Tibial nerve (tissue), 4 donors: Measurements from ENCODE around the gene ARAP1. TPM values are rescaled to one million over a fixed set of nuclear protein-coding genes. Genes with fewer than 3 reads are reported as not detected.

Source experiments
- DNase-seq, 2 donors: peaks; one replicate each; pipeline ENCODE4 v3.0.0-alpha.2; 2019; ENCODE audit warnings: low spot score in 2 of 2
- H3K27ac ChIP-seq, 4 donors: fragments of 200-600 bp; sonication (generic) in 3 of 4; one replicate each; pipeline ENCODE4 v1.5.1; 2017 to 2019; ENCODE audit warnings: mild to moderate bottlenecking in 1 of 4
- H3K27me3 ChIP-seq, 2 donors: fragments of 200-600 bp; sonication (generic) in 1 of 2; one replicate each; pipeline versions ENCODE4 v1.5.1 to v1.6.0; 2017 to 2019
- H3K36me3 ChIP-seq, 3 donors: fragments of 200-600 bp; sonication (generic); one replicate each; pipeline ENCODE4 v1.5.1; 2018 to 2019
- H3K4me1 ChIP-seq, 4 donors: fragments of 200-600 bp; sonication (generic) in 3 of 4; one replicate each; pipeline ENCODE4 v1.5.1; 2017 to 2019
- H3K4me3 ChIP-seq, 4 donors: fragments of 200-600 bp; sonication (generic) in 3 of 4; one replicate each; pipeline ENCODE4 v1.5.1; 2017 to 2019; ENCODE audit warnings: mild to moderate bottlenecking in 1 of 4, moderate library complexity in 1 of 4
- H3K9me3 ChIP-seq, 4 donors: fragments of 200-600 bp; sonication (generic) in 3 of 4; one replicate each; pipeline ENCODE4 v1.5.1; 2017 to 2019
- EP300 ChIP-seq, 2 donors: sonication (generic); formaldehyde crosslinking; IDR thresholded peaks; one replicate each; pipeline ENCODE4 v1.6.1; 2017; ENCODE audit warnings: antibody characterized with exemption in 2 of 2, mild to moderate bottlenecking in 1 of 2
- POLR2A ChIP-seq, 2 donors: fragments of 450-650 bp; IDR thresholded peaks; one replicate each; pipeline ENCODE4 v1.6.1; 2017; ENCODE audit warnings: antibody characterized with exemption in 2 of 2, mild to moderate bottlenecking in 2 of 2, moderate library complexity in 2 of 2
- WGBS, 2 donors: methylation state at CpG; one replicate each; pipeline ENCODE4 v1.1.5; 2018; 5-methylcytosine and 5-hydroxymethylcytosine counted together
- total RNA-seq, 4 donors: library from RNA; depleted of rRNA; stranded (reverse); fragments of >200 nt; gene quantifications; one replicate each; pipeline ENCODE4 v1.1.0, GENCODE V29; 2016
- TF ChIP-seq, protein P1 (sequence below), 5 experiments: fragments of 200-600 bp in 3 of 5; fragments of 450-650 bp in 2 of 5; sonication (generic) in 3 of 5; IDR thresholded peaks; one replicate each; pipeline ENCODE4 v1.5.1; 2016 to 2019; ENCODE audit warnings: antibody characterized with exemption in 5 of 5, mild to moderate bottlenecking in 3 of 5, moderate library complexity in 2 of 5

The ARAP1 gene
- total RNA-seq, 4 donors from 2014 or later, result 104 to 151 (median 149) TPM

DNA sequence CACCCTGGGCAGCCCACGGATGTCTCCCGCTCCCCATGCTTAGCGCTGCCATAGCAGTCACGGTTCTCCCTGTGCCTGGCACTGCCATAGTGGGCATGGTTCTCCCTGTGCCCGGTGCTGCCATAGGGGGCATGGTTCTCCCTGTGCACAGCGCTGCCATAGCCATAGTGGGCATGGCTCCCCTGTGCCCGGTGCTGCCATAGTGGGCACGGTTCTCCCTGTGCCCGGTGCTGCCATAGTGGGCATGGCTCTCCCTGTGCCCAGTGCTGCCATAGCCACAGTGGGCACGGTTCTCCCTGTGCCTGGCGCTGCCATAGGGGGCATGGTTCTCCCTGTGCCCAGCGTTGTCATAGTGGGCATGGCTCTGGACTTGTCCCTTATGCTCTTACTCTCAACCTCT lies 19.9 kb upstream of the ARAP1 start:
- H3K27ac ChIP-seq, result no peak overlapping the region
- no peaks in the 10 kb centered on the region for H3K27me3 ChIP-seq
- TF ChIP-seq POLR2A (IDR thresholded peaks at IDR 0.05) (no peak), EP300 (IDR thresholded peaks at IDR 0.05) (no peak)
- TF ChIP-seq, protein P1, sequence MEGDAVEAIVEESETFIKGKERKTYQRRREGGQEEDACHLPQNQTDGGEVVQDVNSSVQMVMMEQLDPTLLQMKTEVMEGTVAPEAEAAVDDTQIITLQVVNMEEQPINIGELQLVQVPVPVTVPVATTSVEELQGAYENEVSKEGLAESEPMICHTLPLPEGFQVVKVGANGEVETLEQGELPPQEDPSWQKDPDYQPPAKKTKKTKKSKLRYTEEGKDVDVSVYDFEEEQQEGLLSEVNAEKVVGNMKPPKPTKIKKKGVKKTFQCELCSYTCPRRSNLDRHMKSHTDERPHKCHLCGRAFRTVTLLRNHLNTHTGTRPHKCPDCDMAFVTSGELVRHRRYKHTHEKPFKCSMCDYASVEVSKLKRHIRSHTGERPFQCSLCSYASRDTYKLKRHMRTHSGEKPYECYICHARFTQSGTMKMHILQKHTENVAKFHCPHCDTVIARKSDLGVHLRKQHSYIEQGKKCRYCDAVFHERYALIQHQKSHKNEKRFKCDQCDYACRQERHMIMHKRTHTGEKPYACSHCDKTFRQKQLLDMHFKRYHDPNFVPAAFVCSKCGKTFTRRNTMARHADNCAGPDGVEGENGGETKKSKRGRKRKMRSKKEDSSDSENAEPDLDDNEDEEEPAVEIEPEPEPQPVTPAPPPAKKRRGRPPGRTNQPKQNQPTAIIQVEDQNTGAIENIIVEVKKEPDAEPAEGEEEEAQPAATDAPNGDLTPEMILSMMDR (IDR thresholded peaks at IDR 0.05), result no peak
- no peaks in the 10 kb centered on the region for H3K9me3 ChIP-seq
- peaks cover 0 to 3% (median 0%) of the 10 kb centered on the region in 3 donors for H3K36me3 ChIP-seq
- 86 to 91% methylated on average over 8 to 12 of the region's 12 CpGs for WGBS, 2 donors
- no peak for DNase-seq
- peaks cover 0 to 19% (median 2%) of the 10 kb centered on the region in 4 donors for H3K4me1 ChIP-seq
- no peak overlapping the region for H3K4me3 ChIP-seq

DNA sequence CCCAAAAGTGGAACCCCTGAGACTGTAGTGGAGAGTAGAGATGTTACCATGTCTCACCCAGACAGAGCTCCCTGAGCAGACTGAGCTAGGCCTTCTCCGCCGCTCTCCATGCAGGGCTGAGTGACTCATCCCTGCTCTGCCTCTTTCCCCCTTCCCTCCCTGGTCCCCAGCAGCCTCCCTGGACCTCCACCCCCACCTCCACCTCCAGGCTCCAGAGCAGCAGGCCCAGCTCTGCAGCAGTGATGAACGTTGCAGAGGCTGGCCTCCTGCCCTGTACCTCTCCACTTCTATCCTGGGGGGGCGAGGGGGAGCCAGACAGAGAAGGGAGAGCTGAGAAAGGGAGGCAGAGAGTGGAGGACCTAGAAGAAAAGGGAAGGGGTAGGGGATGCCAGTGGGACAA lies 19.3 kb upstream of the ARAP1 start:
- H3K27ac ChIP-seq, result no peak overlapping the region
- DNase-seq, result no peak
- no peaks in the 10 kb centered on the region for H3K27me3 ChIP-seq
- peaks cover 0 to 16% (median 1%) of the 10 kb centered on the region in 4 donors for H3K4me1 ChIP-seq
- TF ChIP-seq POLR2A (IDR thresholded peaks at IDR 0.05) (no peak), EP300 (IDR thresholded peaks at IDR 0.05) (no peak)
- TF ChIP-seq, protein P1 (IDR thresholded peaks at IDR 0.05), result no peak
- H3K36me3 ChIP-seq, result peaks cover 0 to 3% (median 0%) of the 10 kb centered on the region in 3 donors
- WGBS, 2 donors, result 57 to 67% methylated on average over 4 of the region's 4 CpGs
- H3K9me3 ChIP-seq, result no peaks in the 10 kb centered on the region
- H3K4me3 ChIP-seq, result no peak overlapping the region

DNA sequence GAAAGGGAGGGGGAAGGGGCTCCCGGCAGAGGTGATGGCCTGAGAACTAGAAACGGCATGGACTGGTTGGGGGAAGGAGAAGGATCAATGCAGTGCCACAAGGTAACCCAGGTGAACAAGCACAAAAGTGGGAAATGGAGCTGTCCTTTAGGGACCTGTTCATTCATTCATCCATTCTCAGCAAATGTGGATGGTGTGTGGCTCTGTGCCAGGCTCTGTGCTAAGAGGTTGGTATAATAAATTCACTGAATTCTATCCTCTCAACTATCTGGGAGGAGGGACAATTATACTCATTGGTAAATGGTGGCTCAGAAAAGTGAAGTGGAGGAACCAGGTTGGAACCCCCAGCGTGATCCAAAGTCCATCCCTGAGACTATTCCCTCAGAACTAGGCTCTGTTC lies 18.6 kb upstream of the ARAP1 start:
- 88 to 92% methylated on average over 3 of the region's 3 CpGs for WGBS, 2 donors
- Histone ChIP-seq H3K27ac (no peak overlapping the region), H3K27me3 (no peaks in the 10 kb centered on the region), H3K4me1 (peaks cover 0 to 16% (median 1%) of the 10 kb centered on the region in 4 donors), H3K9me3 (no peaks in the 10 kb centered on the region), H3K4me3 (no peak overlapping the region), H3K36me3 (peaks cover 0 to 3% (median 0%) of the 10 kb centered on the region in 3 donors)
- TF ChIP-seq POLR2A (IDR thresholded peaks at IDR 0.05), result no peak
- no peak for TF ChIP-seq EP300 (IDR thresholded peaks at IDR 0.05)
- TF ChIP-seq, protein P1 (IDR thresholded peaks at IDR 0.05), result no peak
- DNase-seq, result no peak

DNA sequence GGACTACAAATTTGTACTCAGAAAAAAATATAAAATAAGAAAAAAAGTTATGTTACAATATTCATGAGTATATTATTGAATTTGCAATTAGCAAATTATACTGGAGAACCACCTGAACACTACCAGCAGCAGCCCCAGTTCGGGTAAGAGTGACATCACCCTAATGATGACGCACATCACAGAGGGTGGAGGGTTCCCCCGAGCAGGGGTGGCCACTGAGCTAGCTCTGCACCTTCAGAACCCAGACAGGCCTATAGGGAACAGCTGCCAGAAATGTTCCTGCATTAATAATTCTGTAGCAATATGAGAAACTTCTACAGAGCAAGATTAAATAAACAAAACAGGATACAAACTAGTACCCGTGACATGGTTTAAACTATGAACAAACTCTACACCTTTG lies 17.5 kb upstream of the ARAP1 start:
- TF ChIP-seq, protein P1 (IDR thresholded peaks at IDR 0.05), result no peak
- TF ChIP-seq EP300 (IDR thresholded peaks at IDR 0.05) (no peak), POLR2A (IDR thresholded peaks at IDR 0.05) (no peak)
- DNase-seq, result no peak
- H3K9me3 ChIP-seq, result no peaks in the 10 kb centered on the region
- peaks cover 0 to 16% (median 1%) of the 10 kb centered on the region in 4 donors for H3K4me1 ChIP-seq
- H3K27ac ChIP-seq, result no peak overlapping the region
- H3K36me3 ChIP-seq, result peaks cover 0 to 3% (median 0%) of the 10 kb centered on the region in 3 donors
- H3K4me3 ChIP-seq, result no peak overlapping the region
- H3K27me3 ChIP-seq, result no peaks in the 10 kb centered on the region
- WGBS, 2 donors, result 79 to 80% methylated on average over 4 of the region's 4 CpGs

DNA sequence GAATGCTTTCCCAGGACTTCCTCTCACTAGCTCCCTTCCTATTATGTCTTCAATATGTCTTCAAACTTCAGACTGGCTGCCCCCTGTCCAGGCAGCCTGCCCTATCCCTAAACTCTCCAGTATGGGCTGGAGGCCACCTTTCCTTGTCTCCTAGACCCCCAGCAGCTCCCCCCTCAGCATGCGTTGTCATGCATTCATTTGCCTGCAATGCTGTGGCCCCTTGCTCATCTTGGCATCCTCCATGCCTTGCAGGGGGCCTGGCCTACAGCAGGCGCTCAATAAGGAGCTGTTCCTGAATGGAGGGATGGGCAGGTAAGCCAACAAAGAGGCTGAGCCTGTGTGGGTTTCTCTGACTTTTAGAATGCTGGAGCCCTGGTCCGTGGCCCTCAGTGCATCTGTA lies 16.4 kb upstream of the ARAP1 start:
- WGBS, 2 donors, result 96 to 98% methylated on average over 3 of the region's 3 CpGs
- DNase-seq, result no peak
- TF ChIP-seq, protein P1 (IDR thresholded peaks at IDR 0.05), result no peak
- TF ChIP-seq EP300 (IDR thresholded peaks at IDR 0.05), result no peak
- no peak for TF ChIP-seq POLR2A (IDR thresholded peaks at IDR 0.05)
- H3K27ac ChIP-seq, result no peak overlapping the region
- H3K4me3 ChIP-seq, result no peak overlapping the region
- H3K36me3 ChIP-seq, result peaks cover 0 to 7% (median 0%) of the 10 kb centered on the region in 3 donors
- no peaks in the 10 kb centered on the region for H3K27me3 ChIP-seq
- H3K4me1 ChIP-seq, result peaks cover 0 to 8% (median 1%) of the 10 kb centered on the region in 4 donors
- no peaks in the 10 kb centered on the region for H3K9me3 ChIP-seq
